HCT116 (cell line): ENCODE data around the gene SLC7A8. TPM values are rescaled to one million over a fixed set of nuclear protein-coding genes. Genes with fewer than 3 reads are reported as not detected.

Source experiments
- ATAC-seq: fragments of 200-7000 bp; cut with Tn5 transposase; 2 replicates; pipeline ENCODE4 v1.9.1; 2020; ENCODE audit warnings: mild to moderate bottlenecking, moderate library complexity
- BruUV-seq: library from RNA; stranded (reverse); fragments of 400-500 nt; replicated peaks from 2 replicates; lab custom pipeline; 2021; lab: Mats Ljungman, UMichigan
- CTCF ChIA-PET: fragments of 300-600 bp; sonication (Branson Sonifier 250); formaldehyde crosslinking; loops from one replicate; lab custom pipeline; 2021; ENCODE audit warnings: antibody characterized with exemption; lab: Charles Lee
- POLR2A ChIA-PET: fragments of 300-600, 350-600 bp; sonication (Branson Sonifier 250); formaldehyde crosslinking; loops from one replicate; lab custom pipeline; 2021; ENCODE audit warnings: antibody characterized with exemption; lab: Charles Lee
- RAD21 ChIA-PET, 2 experiments: fragments of 300-600 bp; sonication (Branson Sonifier 250); formaldehyde crosslinking; loops; one replicate each; lab custom pipeline; 2023; ENCODE audit warnings: low total read pairs in 2 of 2; ENCODE audit not compliant: uncharacterized antibody in 2 of 2, unreplicated experiment in 2 of 2, low non-redundant PET in 1 of 2; lab: Charles Lee
- DNase-seq: peaks from one replicate; pipeline ENCODE4 v3.0.0-alpha.2; 2010; ENCODE audit warnings: low read depth, low spot score
- H2AFZ ChIP-seq: fragments of 200-600 bp; shearing (Covaris generic), sonication (generic); 2 replicates; pipeline ENCODE4 v1.6.1; 2017; ENCODE audit warnings: low read depth, mixed run types, mixed read lengths, antibody characterized with exemption, low read length; ENCODE audit not compliant: poor library complexity, severe bottlenecking
- H3K27ac ChIP-seq: 2 replicates; pipeline ENCODE4 v1.5.1; 2012; ENCODE audit warnings: low read depth, low read length
- H3K27me3 ChIP-seq: fragments of 200-600 bp; sonication (generic); 2 replicates; pipeline ENCODE4 v1.6.1; 2016; ENCODE audit warnings: mixed run types, low read length, mixed read lengths; ENCODE audit not compliant: insufficient read depth
- H3K36me3 ChIP-seq, 2 experiments: fragments of 200-500 bp in 1 of 2; fragments of 200-600 bp in 1 of 2; sonication (Bioruptor generic) in 1 of 2; sonication (generic) in 1 of 2; 2 replicates each; pipeline versions ENCODE4 v1.5.1 to v1.6.1; 2014 to 2016; ENCODE audit warnings: low read length in 2 of 2, inconsistent platforms in 1 of 2, mixed read lengths in 1 of 2, mixed run types in 1 of 2; ENCODE audit not compliant: insufficient read depth in 2 of 2, control insufficient read depth in 1 of 2
- H3K4me1 ChIP-seq, 2 experiments: fragments of 200-600 bp in 1 of 2; sonication (generic) in 1 of 2; 2 replicates each; pipeline versions ENCODE4 v1.5.1 to v1.6.1; 2012 to 2017; ENCODE audit warnings: low read length in 2 of 2, inconsistent platforms in 1 of 2, mild to moderate bottlenecking in 1 of 2, mixed read lengths in 1 of 2, mixed run types in 1 of 2, moderate library complexity in 1 of 2; ENCODE audit not compliant: insufficient read depth in 2 of 2, control insufficient read depth in 1 of 2
- H3K4me2 ChIP-seq: fragments of 200-600 bp; sonication (generic); 2 replicates; pipeline ENCODE4 v1.6.1; 2017; ENCODE audit warnings: mixed run types, low read length, mixed read lengths
- H3K4me3 ChIP-seq, 2 experiments: fragments of 200-600 bp in 1 of 2; sonication (generic) in 1 of 2; replicated peaks in 1 of 2; 2 replicates each; pipeline ENCODE4 v1.5.1; 2011 to 2016; ENCODE audit warnings: low read length in 2 of 2, control low read depth in 1 of 2, low read depth in 1 of 2, mild to moderate bottlenecking in 1 of 2, mixed read lengths in 1 of 2, mixed run types in 1 of 2
- H3K79me2 ChIP-seq: fragments of 200-600 bp; sonication (generic); 2 replicates; pipeline ENCODE4 v1.6.1; 2017; ENCODE audit warnings: mild to moderate bottlenecking, mixed run types, low read length, moderate library complexity, mixed read lengths; ENCODE audit not compliant: insufficient read depth
- H3K9ac ChIP-seq: fragments of 200-600 bp; sonication (generic); 2 replicates; pipeline ENCODE4 v1.6.1; 2016; ENCODE audit warnings: low read length, mixed read lengths
- H3K9me2 ChIP-seq: fragments of 200-600 bp; sonication (generic), shearing (Covaris generic); 2 replicates; pipeline ENCODE4 v1.6.1; 2017; ENCODE audit warnings: mixed run types, mild to moderate bottlenecking, moderate library complexity; ENCODE audit not compliant: insufficient read depth
- H3K9me3 ChIP-seq, 2 experiments: fragments of 200-500 bp in 1 of 2; fragments of 200-600 bp in 1 of 2; sonication (Bioruptor generic) in 1 of 2; sonication (generic) in 1 of 2; 2 replicates each; pipeline ENCODE4 v1.6.1; 2014 to 2017; ENCODE audit warnings: low read length in 2 of 2, mixed read lengths in 2 of 2, inconsistent platforms in 1 of 2, low read depth in 1 of 2, mild to moderate bottlenecking in 1 of 2, mixed run types in 1 of 2, moderate library complexity in 1 of 2; ENCODE audit not compliant: control insufficient read depth in 1 of 2, insufficient read depth in 1 of 2
- H4K20me1 ChIP-seq: fragments of 200-600 bp; sonication (generic), shearing (Covaris generic); 2 replicates; pipeline ENCODE4 v1.6.1; 2017; ENCODE audit warnings: mixed run types, mild to moderate bottlenecking, moderate library complexity; ENCODE audit not compliant: insufficient read depth
- CTCF ChIP-seq, 3 experiments: fragments of 200-600 bp in 1 of 3; sonication (generic) in 1 of 3; IDR thresholded peaks in 2 of 3; conservative IDR thresholded peaks in 1 of 3; 2 replicates each; pipeline ENCODE4 v1.5.1; 2012 to 2017; ENCODE audit warnings: low read depth in 2 of 3, low read length in 2 of 3, antibody characterized with exemption in 1 of 3, borderline replicate concordance in 1 of 3, control low read depth in 1 of 3, mild to moderate bottlenecking in 1 of 3, mixed read lengths in 1 of 3, mixed run types in 1 of 3, moderate library complexity in 1 of 3; ENCODE audit not compliant: insufficient read depth in 1 of 3
- EZH2phosphoT487 ChIP-seq: fragments of 200-600 bp; IDR thresholded peaks from 2 replicates; pipeline ENCODE4 v1.6.1; 2018; ENCODE audit warnings: antibody characterized with exemption, borderline replicate concordance
- MAX ChIP-seq: IDR thresholded peaks from 2 replicates; pipeline ENCODE4 v1.6.1; 2012
- SP1 ChIP-seq: IDR thresholded peaks from 2 replicates; pipeline ENCODE4 v1.6.1; 2012; ENCODE audit warnings: low read depth
- SRF ChIP-seq: IDR thresholded peaks from 2 replicates; pipeline ENCODE4 v1.6.1; 2012; ENCODE audit warnings: low read depth
- TCF7L2 ChIP-seq: IDR thresholded peaks from 2 replicates; pipeline ENCODE4 v1.7.0; 2011; ENCODE audit warnings: borderline replicate concordance, inconsistent platforms; ENCODE audit not compliant: insufficient read depth, insufficient read length; ENCODE audit errors: extremely low read depth
- YY1 ChIP-seq: IDR thresholded peaks from 2 replicates; pipeline ENCODE4 v1.6.1; 2011; ENCODE audit warnings: low read length, low read depth, moderate library complexity, mild to moderate bottlenecking; ENCODE audit not compliant: insufficient replicate concordance; ENCODE audit errors: extremely low read depth
- ZFX ChIP-seq: fragments of 450-650 bp; IDR thresholded peaks from 2 replicates; pipeline ENCODE4 v1.6.1; 2017
- ZNF274 ChIP-seq: fragments of 200-500 bp; sonication (Bioruptor generic); IDR thresholded peaks from 2 replicates; pipeline ENCODE4 v1.6.1; 2014; ENCODE audit warnings: mild to moderate bottlenecking, low read depth, low read length, inconsistent platforms
- intact Hi-C: fragments of 100-400 bp; cut with micrococcal nuclease; formaldehyde crosslinking; loops from 2 replicates; pipeline ENCODE4 v1.10.0; 2022
- total RNA-seq: library from RNA; stranded (reverse); gene quantifications from one replicate; pipeline ENCODE4 v1.2.1, GENCODE V29; 2021; ENCODE audit not compliant: unreplicated experiment
- TF ChIP-seq, protein P1 (sequence below): IDR thresholded peaks from 2 replicates; pipeline ENCODE4 v1.6.1; 2012
- TF ChIP-seq, protein P2 (sequence below): IDR thresholded peaks from 2 replicates; pipeline ENCODE4 v1.6.1; 2011; ENCODE audit warnings: mild to moderate bottlenecking, low read length, moderate library complexity; ENCODE audit not compliant: insufficient replicate concordance; ENCODE audit errors: extremely low read depth
- TF ChIP-seq, protein P3 (sequence below): IDR thresholded peaks from 2 replicates; pipeline ENCODE4 v1.6.1; 2012; ENCODE audit warnings: low read depth

The SLC7A8 gene
- total RNA-seq, 1 experiment from 2014 or later, result 5.3 TPM

DNA sequence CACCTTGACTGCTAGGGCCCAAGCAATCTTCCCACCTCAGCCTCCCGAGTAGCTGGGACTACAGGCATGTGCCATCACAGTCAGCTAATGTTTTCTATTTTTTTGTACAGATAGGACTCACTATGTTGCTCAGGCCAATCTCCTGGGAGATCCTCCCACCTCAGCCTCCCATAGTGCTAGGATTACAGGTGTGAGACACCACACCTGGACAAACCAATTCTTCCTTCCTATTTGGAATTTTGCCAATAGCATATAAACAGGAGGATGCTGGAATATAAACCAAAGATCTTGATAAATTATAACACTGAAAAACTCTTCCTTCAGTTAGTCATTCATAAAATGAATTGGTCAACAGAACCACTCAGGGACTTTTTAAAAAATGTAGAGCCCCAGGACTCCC lies 96.9 kb downstream of the SLC7A8 start:
- Histone ChIP-seq H3K27ac (no peak overlapping the region), H2AFZ (no peak overlapping the region), H3K27me3 (no peaks in the 10 kb centered on the region), H3K4me2 (no peak overlapping the region), H3K9ac (no peak overlapping the region), H3K4me1 (no peaks in the 10 kb centered on the region), H3K79me2 (peaks cover 56% of the 10 kb centered on the region), H4K20me1 (no peaks in the 10 kb centered on the region), H3K4me3 (no peak overlapping the region), H3K36me3 (peaks cover 47 to 55% of the 10 kb centered on the region in 2 experiments), H3K9me3 (no peaks in the 10 kb centered on the region), H3K9me2 (no peaks in the 10 kb centered on the region)
- RAD21 ChIA-PET, result no interaction called here
- CTCF ChIA-PET, result interaction anchor here (1.0 to 1.6 kb wide), 2 partner anchors 8 to 18 kb away, joined by 3 to 6 read pairs; partner anchors contain the start of gene ACIN1
- BruUV-seq, result no TSS peak
- no peak for ATAC-seq
- TF ChIP-seq SRF (no peak), CTCF (IDR thresholded peaks at IDR 0.05 in 2 of 3, conservative IDR thresholded peaks at IDR 0.05 in 1 of 3; ENCODE audit: borderline replicate concordance in 1 of 3, insufficient read depth in 1 of 3, low read depth in 2 of 3, low read length in 2 of 3) (no peak), ZNF274 (no peak), MAX (no peak), ZFX (no peak), TCF7L2 (no peak), YY1 (no peak), SP1 (no peak), EZH2phosphoT487 (no peak)
- TF ChIP-seq, protein P1, sequence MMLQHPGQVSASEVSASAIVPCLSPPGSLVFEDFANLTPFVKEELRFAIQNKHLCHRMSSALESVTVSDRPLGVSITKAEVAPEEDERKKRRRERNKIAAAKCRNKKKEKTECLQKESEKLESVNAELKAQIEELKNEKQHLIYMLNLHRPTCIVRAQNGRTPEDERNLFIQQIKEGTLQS, result no peak
- TF ChIP-seq, protein P2, sequence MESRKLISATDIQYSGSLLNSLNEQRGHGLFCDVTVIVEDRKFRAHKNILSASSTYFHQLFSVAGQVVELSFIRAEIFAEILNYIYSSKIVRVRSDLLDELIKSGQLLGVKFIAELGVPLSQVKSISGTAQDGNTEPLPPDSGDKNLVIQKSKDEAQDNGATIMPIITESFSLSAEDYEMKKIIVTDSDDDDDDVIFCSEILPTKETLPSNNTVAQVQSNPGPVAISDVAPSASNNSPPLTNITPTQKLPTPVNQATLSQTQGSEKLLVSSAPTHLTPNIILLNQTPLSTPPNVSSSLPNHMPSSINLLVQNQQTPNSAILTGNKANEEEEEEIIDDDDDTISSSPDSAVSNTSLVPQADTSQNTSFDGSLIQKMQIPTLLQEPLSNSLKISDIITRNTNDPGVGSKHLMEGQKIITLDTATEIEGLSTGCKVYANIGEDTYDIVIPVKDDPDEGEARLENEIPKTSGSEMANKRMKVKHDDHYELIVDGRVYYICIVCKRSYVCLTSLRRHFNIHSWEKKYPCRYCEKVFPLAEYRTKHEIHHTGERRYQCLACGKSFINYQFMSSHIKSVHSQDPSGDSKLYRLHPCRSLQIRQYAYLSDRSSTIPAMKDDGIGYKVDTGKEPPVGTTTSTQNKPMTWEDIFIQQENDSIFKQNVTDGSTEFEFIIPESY, result no peak
- TF ChIP-seq, protein P3, sequence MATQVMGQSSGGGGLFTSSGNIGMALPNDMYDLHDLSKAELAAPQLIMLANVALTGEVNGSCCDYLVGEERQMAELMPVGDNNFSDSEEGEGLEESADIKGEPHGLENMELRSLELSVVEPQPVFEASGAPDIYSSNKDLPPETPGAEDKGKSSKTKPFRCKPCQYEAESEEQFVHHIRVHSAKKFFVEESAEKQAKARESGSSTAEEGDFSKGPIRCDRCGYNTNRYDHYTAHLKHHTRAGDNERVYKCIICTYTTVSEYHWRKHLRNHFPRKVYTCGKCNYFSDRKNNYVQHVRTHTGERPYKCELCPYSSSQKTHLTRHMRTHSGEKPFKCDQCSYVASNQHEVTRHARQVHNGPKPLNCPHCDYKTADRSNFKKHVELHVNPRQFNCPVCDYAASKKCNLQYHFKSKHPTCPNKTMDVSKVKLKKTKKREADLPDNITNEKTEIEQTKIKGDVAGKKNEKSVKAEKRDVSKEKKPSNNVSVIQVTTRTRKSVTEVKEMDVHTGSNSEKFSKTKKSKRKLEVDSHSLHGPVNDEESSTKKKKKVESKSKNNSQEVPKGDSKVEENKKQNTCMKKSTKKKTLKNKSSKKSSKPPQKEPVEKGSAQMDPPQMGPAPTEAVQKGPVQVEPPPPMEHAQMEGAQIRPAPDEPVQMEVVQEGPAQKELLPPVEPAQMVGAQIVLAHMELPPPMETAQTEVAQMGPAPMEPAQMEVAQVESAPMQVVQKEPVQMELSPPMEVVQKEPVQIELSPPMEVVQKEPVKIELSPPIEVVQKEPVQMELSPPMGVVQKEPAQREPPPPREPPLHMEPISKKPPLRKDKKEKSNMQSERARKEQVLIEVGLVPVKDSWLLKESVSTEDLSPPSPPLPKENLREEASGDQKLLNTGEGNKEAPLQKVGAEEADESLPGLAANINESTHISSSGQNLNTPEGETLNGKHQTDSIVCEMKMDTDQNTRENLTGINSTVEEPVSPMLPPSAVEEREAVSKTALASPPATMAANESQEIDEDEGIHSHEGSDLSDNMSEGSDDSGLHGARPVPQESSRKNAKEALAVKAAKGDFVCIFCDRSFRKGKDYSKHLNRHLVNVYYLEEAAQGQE, result no peak
- DNase-seq, result no peak
- intact Hi-C loops, result no loop called here
- POLR2A ChIA-PET, result no interaction called here
